GM23338 (cell line): ENCODE measurements around the gene PPFIBP2. TPM values are rescaled to one million over a fixed set of nuclear protein-coding genes. Genes with fewer than 3 reads are reported as not detected.

ENCODE experiments used
- ATAC-seq: fragments of 200-7000 bp; cut with Tn5 transposase; 3 replicates; pipeline ENCODE4 v1.9.1; 2020
- DNase-seq: peaks from one replicate; pipeline ENCODE4 v3.0.0-alpha.2; 2015; ENCODE audit warnings: low spot score
- H2AFZ ChIP-seq: fragments of 200-600 bp; sonication (generic); 2 replicates; pipeline ENCODE4 v1.8.0; 2016; ENCODE audit warnings: antibody characterized with exemption, mild to moderate bottlenecking, moderate library complexity
- H3F3A ChIP-seq: fragments of 200-600 bp; sonication (generic); replicated peaks from 2 replicates; pipeline ENCODE4 v1.8.0; 2017; ENCODE audit warnings: antibody characterized with exemption, mixed run types, low read depth
- H3K27ac ChIP-seq: fragments of 200-600 bp; sonication (generic); 2 replicates; pipeline ENCODE4 v1.6.1; 2016; ENCODE audit warnings: low read depth
- H3K27me3 ChIP-seq: fragments of 200-600 bp; sonication (generic); 2 replicates; pipeline ENCODE4 v1.8.0; 2016; ENCODE audit warnings: mild to moderate bottlenecking, mixed run types, moderate library complexity; ENCODE audit not compliant: insufficient read depth
- H3K36me3 ChIP-seq: fragments of 200-600 bp; sonication (generic); 2 replicates; pipeline ENCODE4 v1.8.0; 2016; ENCODE audit warnings: mild to moderate bottlenecking; ENCODE audit not compliant: insufficient read depth
- H3K4me1 ChIP-seq: fragments of 200-600 bp; sonication (generic); 2 replicates; pipeline ENCODE4 v1.8.0; 2016; ENCODE audit warnings: mild to moderate bottlenecking, moderate library complexity; ENCODE audit not compliant: insufficient read depth
- H3K4me2 ChIP-seq: fragments of 200-600 bp; sonication (generic); 2 replicates; pipeline ENCODE4 v1.7.1; 2017; ENCODE audit warnings: mixed run types
- H3K4me3 ChIP-seq: fragments of 200-600 bp; sonication (generic); 2 replicates; pipeline ENCODE4 v1.6.1; 2016; ENCODE audit warnings: mixed run types
- H3K79me2 ChIP-seq: fragments of 200-600 bp; sonication (generic); replicated peaks from 2 replicates; pipeline ENCODE4 v1.8.0; 2017; ENCODE audit warnings: mild to moderate bottlenecking; ENCODE audit not compliant: insufficient read depth
- H3K9me2 ChIP-seq: fragments of 200-600 bp; sonication (generic); 2 replicates; pipeline ENCODE4 v1.8.0; 2017; ENCODE audit not compliant: insufficient read depth
- H4K20me1 ChIP-seq: fragments of 200-600 bp; sonication (generic); replicated peaks from 2 replicates; pipeline ENCODE4 v1.8.0; 2017; ENCODE audit warnings: mild to moderate bottlenecking; ENCODE audit not compliant: insufficient read depth
- H3K27ac Mint-ChIP-seq: 2 replicates; pipeline ENCODE4 v1.8.0; 2020; ENCODE audit warnings: inconsistent platforms, mild to moderate bottlenecking, moderate library complexity, mixed read lengths
- H3K27me3 Mint-ChIP-seq: 3 replicates; pipeline ENCODE4 v1.8.0; 2022; ENCODE audit warnings: low read depth, mild to moderate bottlenecking, moderate library complexity, mixed read lengths, inconsistent platforms; ENCODE audit not compliant: insufficient read depth, poor library complexity
- H3K36me3 Mint-ChIP-seq: 3 replicates; pipeline ENCODE4 v1.8.0; 2021; ENCODE audit warnings: low read depth, mild to moderate bottlenecking, inconsistent platforms, moderate library complexity, mixed read lengths
- H3K4me1 Mint-ChIP-seq: 3 replicates; pipeline ENCODE4 v1.8.0; 2020; ENCODE audit warnings: mild to moderate bottlenecking, inconsistent platforms, mixed read lengths
- H3K4me3 Mint-ChIP-seq: 3 replicates; pipeline ENCODE4 v1.8.0; 2021; ENCODE audit warnings: moderate library complexity, mild to moderate bottlenecking, inconsistent platforms, mixed read lengths
- H3K9me3 Mint-ChIP-seq: 3 replicates; pipeline ENCODE4 v1.8.0; 2020; ENCODE audit warnings: moderate library complexity, mild to moderate bottlenecking, inconsistent platforms, mixed read lengths
- CREB1 ChIP-seq: fragments of 250-450 bp; sonication (Bioruptor Pico); IDR thresholded peaks from 2 replicates; pipeline ENCODE4 v1.5.0; 2020; ENCODE audit warnings: low read depth, mild to moderate bottlenecking, moderate library complexity
- CTCF ChIP-seq, 2 experiments: fragments of 200-600 bp in 1 of 2; sonication (generic) in 1 of 2; conservative IDR thresholded peaks; 2 replicates each; pipeline versions ENCODE4 v1.5.1 to v1.6.1; 2016 to 2017; ENCODE audit warnings: antibody characterized with exemption in 2 of 2, low read depth in 2 of 2, mild to moderate bottlenecking in 2 of 2, moderate library complexity in 1 of 2
- ETS1 ChIP-seq: IDR thresholded peaks from 2 replicates; pipeline ENCODE4 v1.6.1; 2016; ENCODE audit warnings: antibody characterized with exemption
- EZH2 ChIP-seq: fragments of 200-600 bp; sonication (generic); IDR thresholded peaks from one replicate; pipeline ENCODE4 v1.8.0; 2017; ENCODE audit warnings: antibody characterized with exemption, mild to moderate bottlenecking, low read depth; ENCODE audit not compliant: unreplicated experiment
- EZH2phosphoT487 ChIP-seq: fragments of 200-600 bp; sonication (generic); IDR thresholded peaks from one replicate; pipeline ENCODE4 v1.8.1; 2018; ENCODE audit warnings: antibody characterized with exemption; ENCODE audit not compliant: unreplicated experiment
- JUNB ChIP-seq: IDR thresholded peaks from one replicate; pipeline ENCODE4 v1.6.1; 2016; ENCODE audit warnings: antibody characterized with exemption; ENCODE audit not compliant: unreplicated experiment
- NANOG ChIP-seq: IDR thresholded peaks from 2 replicates; pipeline ENCODE4 v1.6.1; 2016; ENCODE audit warnings: antibody characterized with exemption, borderline replicate concordance
- POLR2AphosphoS5 ChIP-seq: IDR thresholded peaks from 2 replicates; pipeline ENCODE4 v1.6.1; 2016; ENCODE audit warnings: antibody characterized with exemption, low read depth
- REST ChIP-seq: IDR thresholded peaks from one replicate; pipeline ENCODE4 v1.6.1; 2018; ENCODE audit warnings: antibody characterized with exemption; ENCODE audit not compliant: unreplicated experiment
- STAT1 ChIP-seq: IDR thresholded peaks from one replicate; pipeline ENCODE4 v1.6.1; 2016; ENCODE audit warnings: antibody characterized with exemption; ENCODE audit not compliant: unreplicated experiment
- ZNF114 ChIP-seq: fragments of 250-450 bp; sonication (Bioruptor Pico); IDR thresholded peaks from 2 replicates; pipeline ENCODE4 v1.5.0; 2020; ENCODE audit warnings: mild to moderate bottlenecking, moderate library complexity
- ZNF331 ChIP-seq: fragments of 250-450 bp; sonication (Bioruptor Pico); IDR thresholded peaks from 2 replicates; pipeline ENCODE4 v1.5.0; 2020; ENCODE audit warnings: low read depth, mild to moderate bottlenecking, moderate library complexity
- ZNF462 ChIP-seq: fragments of 250-450 bp; sonication (Bioruptor Pico); IDR thresholded peaks from 2 replicates; pipeline ENCODE4 v1.5.0; 2020; ENCODE audit warnings: mild to moderate bottlenecking, moderate library complexity
- polyA plus RNA-seq: library from polyadenylated mRNA; unstranded; fragments of >200 nt; fragmentation: Nextera tagmentation; extraction: Ambion mirVana; gene quantifications from 2 replicates; pipeline ENCODE4 v1.2.1, GENCODE V29; 2016
- total RNA-seq: library from RNA; depleted of rRNA; stranded (reverse); fragments of >200 nt; shearing (Covaris generic); gene quantifications from 2 replicates; pipeline ENCODE4 v1.2.3, GENCODE V29; 2014

PPFIBP2 gene
- total and polyA plus RNA-seq, 2 experiments from 2014 or later, result 7.1 to 14.8 TPM

GRCh38 chr11:7670641-7671040, 156.8 kb downstream of the PPFIBP2 start:
- Histone ChIP-seq H4K20me1 (no peaks in the 10 kb centered on the region), H2AFZ (no peak overlapping the region), H3K79me2 (no peaks in the 10 kb centered on the region), H3F3A (0 out of 2 replicates have a peak, but pooled peaks cover 3% of the 10 kb centered on the region), H3K4me2 (no peak overlapping the region), H3K9me2 (no peaks in the 10 kb centered on the region), H3K36me3 (peaks cover 7% of the 10 kb centered on the region; the same call in 1 of the 2 replicates), H3K4me3 (no peak overlapping the region), H3K27ac (no peak overlapping the region), H3K4me1 (peaks cover 9% of the 10 kb centered on the region; the same call in 1 of the 2 replicates), H3K27me3 (no peaks in the 10 kb centered on the region)
- no peaks in the 10 kb centered on the region; the same call in 2 of the 3 replicates for H3K9me3 Mint-ChIP-seq
- H3K27me3 Mint-ChIP-seq, result peaks cover 14% of the 10 kb centered on the region
- H3K4me1 Mint-ChIP-seq, result peaks cover 28% of the 10 kb centered on the region
- peaks cover 41% of the 10 kb centered on the region for H3K36me3 Mint-ChIP-seq
- ATAC-seq (no peak), DNase-seq (no peak)
- H3K27ac Mint-ChIP-seq, result no peak overlapping the region
- no peak overlapping the region for H3K4me3 Mint-ChIP-seq
- TF ChIP-seq ETS1 (no peak), REST (no peak), EZH2phosphoT487 (no peak), EZH2 (no peak), POLR2AphosphoS5 (no peak), NANOG (no peak), CTCF (conservative IDR thresholded peaks at IDR 0.05; ENCODE audit: low read depth in 2 of 2) (no peak), CREB1 (CRISPR knock-in tag) (no peak), ZNF462 (no peak), STAT1 (no peak), JUNB (no peak), ZNF331 (no peak), ZNF114 (CRISPR knock-in tag) (no peak)
